Activated CD8-positive, alpha-beta T cell treated with anti-CD3 and anti-CD28 coated beads for 36 hours (primary cell): ENCODE data around the gene DNTT. TPM values are rescaled to one million over a fixed set of nuclear protein-coding genes. Genes with fewer than 3 reads are reported as not detected.
A peak's percentile ranks its signal among the peaks of the same experiment; 100 is the strongest.

Experiments used
- ATAC-seq: fragments of 200-7000 bp; cut with Tn5 transposase; one replicate; pipeline ENCODE4 v1.10.0; 2021; ENCODE audit warnings: mild to moderate bottlenecking, moderate library complexity
- CTCF ChIA-PET: fragments of 350-600 bp; sonication (Branson Sonifier 250); formaldehyde crosslinking; loops from one replicate; lab custom pipeline; 2021; ENCODE audit warnings: antibody characterized with exemption; lab: Charles Lee
- POLR2A ChIA-PET: fragments of 350-600 bp; sonication (Branson Sonifier 250); formaldehyde crosslinking; loops from one replicate; lab custom pipeline; 2021; ENCODE audit warnings: antibody characterized with exemption; lab: Charles Lee
- DNase-seq: peaks from one replicate; pipeline ENCODE4 v3.0.0-alpha.2; 2020
- H3K27ac Mint-ChIP-seq: one replicate; pipeline ENCODE4 v1.8.0; 2021; ENCODE audit warnings: mild to moderate bottlenecking, mixed read lengths
- H3K27me3 Mint-ChIP-seq: one replicate; pipeline ENCODE4 v1.8.0; 2021; ENCODE audit warnings: mixed read lengths
- H3K36me3 Mint-ChIP-seq: one replicate; pipeline ENCODE4 v1.8.0; 2021; ENCODE audit warnings: low read depth, mixed read lengths
- H3K4me1 Mint-ChIP-seq: one replicate; pipeline ENCODE4 v1.8.0; 2021; ENCODE audit warnings: low read depth, mixed read lengths
- H3K4me3 Mint-ChIP-seq: one replicate; pipeline ENCODE4 v1.8.0; 2021; ENCODE audit warnings: mild to moderate bottlenecking, moderate library complexity, mixed read lengths
- H3K9me3 Mint-ChIP-seq: one replicate; pipeline ENCODE4 v1.8.0; 2021; ENCODE audit warnings: mixed read lengths
- CTCF ChIP-seq: fragments of 200-600 bp; IDR thresholded peaks from one replicate; pipeline ENCODE4 v1.8.0; 2022; ENCODE audit warnings: antibody characterized with exemption, mild to moderate bottlenecking
- intact Hi-C: fragments of 100-400 bp; cut with micrococcal nuclease; formaldehyde crosslinking; loops from one replicate; pipeline ENCODE4 v1.10.0; 2022
- total RNA-seq, 2 experiments: library from RNA; stranded (reverse); gene quantifications; one replicate each; pipeline ENCODE4 v1.2.3, GENCODE V29; 2021

DNTT gene
- total RNA-seq, 2 experiments from 2014 or later: not detected

DNA sequence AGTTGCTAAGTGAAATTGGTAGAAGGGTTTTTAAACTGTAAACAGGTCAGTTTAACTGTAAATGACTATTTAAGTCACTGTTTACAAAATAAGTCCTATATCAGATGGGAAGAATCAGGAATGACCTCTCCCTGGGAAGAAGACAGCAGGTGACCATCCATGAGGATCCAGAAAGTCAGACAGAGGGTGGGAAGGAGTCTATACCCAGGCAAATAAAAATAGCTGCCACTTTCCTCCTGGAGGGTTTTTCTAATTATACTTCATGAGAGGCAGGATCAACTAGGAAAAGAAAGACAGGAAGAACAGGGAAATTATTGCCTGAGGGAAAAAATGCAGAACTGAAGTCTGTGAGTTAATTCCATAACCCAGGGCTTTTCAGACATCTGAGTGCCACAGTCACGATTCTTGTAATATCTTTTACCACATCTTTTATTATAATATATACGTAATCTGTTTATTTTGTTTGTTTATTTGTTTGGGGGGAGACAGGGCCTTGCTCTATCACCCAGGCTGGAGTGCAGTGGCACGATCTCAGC is 7.0 kb downstream of the DNTT start:
- intact Hi-C loops: no loop called here
- ChIA-PET CTCF (interaction anchor here (1.7 to 2.5 kb wide), 2 partner anchors 28 to 29 kb away, joined by 5 to 8 read pairs; no protein-coding TSS in a partner anchor), POLR2A (no interaction called here)
- peaks cover 7% of the 10 kb centered on the region for H3K4me1 Mint-ChIP-seq
- DNase-seq (no peak), ATAC-seq (no peak)
- no peak overlapping the region for H3K27ac Mint-ChIP-seq
- H3K27me3 Mint-ChIP-seq: peaks cover 10% of the 10 kb centered on the region
- no peak overlapping the region for H3K4me3 Mint-ChIP-seq
- no peaks in the 10 kb centered on the region for H3K9me3 Mint-ChIP-seq
- no peak for TF ChIP-seq CTCF
- H3K36me3 Mint-ChIP-seq: no peaks in the 10 kb centered on the region

- H3K27me3 Mint-ChIP-seq: peaks cover 9% of the 10 kb centered on the region
- DNase-seq: no peak
- H3K4me1 Mint-ChIP-seq: no peaks in the 10 kb centered on the region
- H3K36me3 Mint-ChIP-seq: no peaks in the 10 kb centered on the region
- TF ChIP-seq CTCF: no peak
- H3K4me3 Mint-ChIP-seq: no peak overlapping the region
- intact Hi-C loops: no loop called here
- no peak for ATAC-seq
- ChIA-PET CTCF (interaction anchor here (1.1 to 2.5 kb wide), 2 partner anchors 27 to 84 kb away, joined by 3 to 8 read pairs; no protein-coding TSS in a partner anchor), POLR2A (interaction anchor here (0.6 kb wide), 1 partner anchor 56 kb away, joined by 3 read pairs; no protein-coding TSS in a partner anchor)
- H3K9me3 Mint-ChIP-seq: no peaks in the 10 kb centered on the region
- no peak overlapping the region for H3K27ac Mint-ChIP-seq
Measured at GRCh38 chr10:96313344-96313743, 9.1 kb downstream of the DNTT start.

DNA sequence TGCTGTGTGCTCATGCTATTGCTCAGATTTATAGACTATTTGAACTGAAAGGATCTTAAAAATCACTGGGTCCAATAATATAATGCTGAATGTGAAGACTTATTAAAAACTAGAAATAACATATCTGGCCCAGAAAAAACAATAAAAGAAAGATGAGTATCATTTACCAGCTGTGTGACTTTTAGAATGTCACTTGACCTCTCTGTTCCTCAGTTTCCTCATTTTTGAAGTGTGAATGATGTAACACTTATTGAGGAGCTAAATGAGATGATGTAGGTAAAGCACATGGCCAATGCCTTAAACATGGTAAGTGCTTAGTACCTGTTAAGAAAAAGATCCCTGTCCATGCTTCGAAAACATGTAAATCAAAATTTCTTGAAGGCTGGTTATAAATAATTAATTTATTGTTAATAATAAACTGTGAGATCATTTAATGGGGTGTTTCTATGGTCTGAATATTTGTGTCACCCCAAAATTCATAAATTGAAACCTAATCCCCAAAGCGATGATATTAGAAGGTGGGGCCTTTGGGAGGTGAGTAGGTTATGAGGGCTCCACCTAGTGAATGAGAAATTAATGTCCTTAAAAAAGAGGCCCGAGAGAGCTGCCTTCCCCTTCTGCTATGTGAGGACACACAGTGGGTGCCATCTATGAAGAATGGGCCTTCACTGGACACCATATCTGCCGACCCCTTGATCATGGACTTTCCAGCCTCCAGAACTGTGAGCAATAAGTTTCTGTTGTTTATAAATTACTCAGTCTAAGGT is 13.0 kb downstream of the DNTT start:
- Mint-ChIP-seq H3K9me3 (no peaks in the 10 kb centered on the region), H3K36me3 (no peaks in the 10 kb centered on the region), H3K4me3 (no peak overlapping the region), H3K27ac (no peak overlapping the region), H3K4me1 (no peaks in the 10 kb centered on the region), H3K27me3 (peaks cover 8% of the 10 kb centered on the region)
- no peak for ATAC-seq
- CTCF ChIA-PET: interaction anchor here (1.1 to 3.7 kb wide), 4 partner anchors 9 to 301 kb away, joined by 3 to 22 read pairs (median 8); no protein-coding TSS in a partner anchor
- TF ChIP-seq CTCF: no peak
- POLR2A ChIA-PET: no interaction called here
- intact Hi-C loops: no loop called here
- DNase-seq: no peak

- H3K36me3 Mint-ChIP-seq: no peaks in the 10 kb centered on the region
- no peaks in the 10 kb centered on the region for H3K9me3 Mint-ChIP-seq
- ChIA-PET POLR2A (no interaction called here), CTCF (interaction anchor here (1.0 to 3.7 kb wide), 5 partner anchors 12 to 303 kb away, joined by 3 to 22 read pairs (median 8); no protein-coding TSS in a partner anchor)
- TF ChIP-seq CTCF: no peak
- intact Hi-C loops: no loop called here
- DNase-seq: no peak
- H3K27ac Mint-ChIP-seq: peak overlapping the region; percentile 7
- H3K4me1 Mint-ChIP-seq: no peaks in the 10 kb centered on the region
- ATAC-seq: no peak
- peaks cover 10% of the 10 kb centered on the region for H3K27me3 Mint-ChIP-seq
- no peak overlapping the region for H3K4me3 Mint-ChIP-seq
Measured at GRCh38 chr10:96319754-96320474, 15.7 kb downstream of the DNTT start.
